NCI-H1048 (cell line): ENCODE results near the gene EZR.
"Not testable (repeated sequence)": the region's sequence is repeated elsewhere in the genome, so short reads cannot be mapped to it uniquely, and the experiment has no call there.

Source experiments
- DNase-seq: peaks from one replicate; lab custom pipeline; 2025; lab: John Stamatoyannopoulos, UW

Gene EZR

DNA sequence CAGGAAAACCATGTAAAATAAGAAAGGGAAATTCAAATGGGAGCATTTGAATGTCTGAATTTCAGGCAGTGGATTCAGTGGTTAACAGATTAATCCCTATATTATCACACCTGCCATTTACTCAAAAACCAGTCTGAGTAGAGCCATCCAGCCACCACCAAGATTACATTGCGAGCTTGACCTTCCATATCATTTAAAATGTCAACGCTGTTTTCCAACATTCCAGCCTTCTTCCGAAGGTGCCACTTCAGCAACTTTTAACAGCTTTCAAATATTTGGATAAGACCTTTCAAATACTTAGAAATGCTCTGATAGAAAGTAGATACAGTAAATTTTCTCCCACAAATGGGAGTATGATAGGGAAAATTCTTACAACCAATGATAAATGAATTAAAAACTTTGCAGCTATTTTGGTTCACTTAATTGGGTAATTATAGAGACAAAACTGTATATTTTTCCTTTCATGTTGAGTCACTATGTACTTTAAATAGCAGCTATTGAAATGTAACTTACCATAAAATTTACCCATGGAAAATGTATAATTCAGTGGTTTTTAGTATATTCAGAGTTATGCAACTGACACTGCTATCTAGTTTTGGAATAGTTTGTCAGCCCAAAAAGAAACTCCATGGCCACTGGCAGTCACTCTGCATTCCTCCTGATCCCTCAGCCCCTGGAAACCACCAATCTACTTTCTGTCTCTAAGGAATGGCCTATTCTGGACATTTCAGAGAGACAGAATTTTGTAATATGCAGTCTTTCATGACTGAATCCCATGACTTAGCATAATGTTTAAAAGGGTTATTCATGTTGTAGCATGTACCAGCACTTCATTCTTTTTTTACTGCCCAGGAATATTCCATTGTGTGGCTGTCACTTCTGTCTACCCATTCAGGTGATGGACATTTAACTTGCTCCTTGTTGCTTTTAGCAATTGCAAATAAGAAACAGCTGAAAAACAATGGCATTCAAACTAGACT, 21.5 kb downstream of the EZR start:
- DNase-seq = no peak

DNA sequence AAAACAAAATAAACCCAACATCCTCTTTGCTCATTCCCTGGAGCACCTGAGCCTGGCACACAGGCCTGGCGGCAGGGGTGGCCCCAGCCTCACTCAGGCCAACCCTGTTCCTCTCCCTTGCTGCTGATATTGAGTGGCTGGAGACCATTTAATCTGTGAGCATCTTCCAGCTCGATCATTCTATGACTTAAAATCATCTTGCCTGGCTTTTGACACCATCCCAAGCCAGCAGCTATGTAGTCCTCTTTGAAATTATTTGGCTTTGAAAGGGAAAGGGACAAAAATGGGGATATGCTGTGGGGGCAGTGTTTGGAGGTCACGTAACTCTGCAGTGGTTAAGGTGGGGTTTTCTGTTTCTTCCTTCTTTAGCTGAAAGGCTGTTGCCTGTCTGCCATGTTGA, 22.8 kb downstream of the EZR start:
- no peak for DNase-seq

DNA sequence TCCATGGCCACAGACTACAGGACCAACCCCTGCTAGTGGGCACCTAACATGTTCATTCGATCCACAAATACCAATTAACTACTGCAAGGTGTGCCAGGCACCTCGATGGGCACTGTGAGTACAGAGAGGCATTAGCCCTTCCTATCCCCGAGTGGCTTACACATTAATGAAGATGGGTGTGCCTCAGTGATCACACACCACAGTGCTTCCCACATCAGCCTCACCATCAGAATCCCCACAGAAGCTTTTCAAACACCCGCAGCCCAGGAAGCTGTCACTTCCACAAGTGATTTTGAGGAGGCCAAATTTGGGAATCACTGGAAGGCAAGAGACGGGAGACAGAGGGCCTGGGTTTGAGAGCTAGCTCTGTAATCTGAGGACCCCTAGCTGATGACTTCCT, 23.7 kb downstream of the EZR start:
- DNase-seq = no peak

DNA sequence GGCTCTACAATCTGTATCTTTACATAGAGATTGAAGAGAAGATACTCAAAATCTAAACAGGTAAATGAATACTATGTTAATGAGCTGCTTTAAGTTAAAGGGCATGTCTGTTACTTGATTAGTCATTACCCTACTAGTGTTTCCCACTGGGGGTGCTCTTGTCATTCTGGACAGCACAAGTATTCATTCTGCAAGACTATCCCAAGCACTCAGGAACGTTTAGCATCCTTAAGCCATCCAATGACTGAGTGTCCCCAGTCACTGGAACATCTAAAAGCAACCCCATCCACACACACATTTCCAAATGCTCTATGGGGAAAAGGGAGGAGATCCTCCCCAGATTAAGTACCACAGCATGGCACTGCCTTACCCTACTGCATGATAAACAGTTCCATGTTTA, 25.7 kb downstream of the EZR start:
- DNase-seq = no peak

DNA sequence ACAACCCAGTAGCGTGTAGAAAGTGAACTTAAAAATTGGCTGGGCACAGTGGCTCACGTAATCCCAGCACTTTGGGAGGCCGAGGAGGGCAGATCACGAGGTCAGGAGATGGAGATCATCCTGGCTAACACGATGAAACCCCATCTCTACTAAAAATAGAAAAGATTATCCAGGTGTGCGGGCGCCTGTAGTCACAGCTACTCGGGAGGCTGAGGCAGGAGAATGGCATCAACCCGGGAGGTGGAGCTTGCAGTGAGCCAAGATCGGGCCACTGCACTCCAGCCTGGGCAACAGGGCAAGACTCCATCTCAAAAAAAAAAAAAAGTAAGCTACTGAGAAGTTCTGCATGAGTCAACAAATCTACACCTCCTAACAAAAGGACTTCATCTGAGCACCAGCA, 26.7 kb downstream of the EZR start:
- not testable (repeated sequence) for DNase-seq

DNA sequence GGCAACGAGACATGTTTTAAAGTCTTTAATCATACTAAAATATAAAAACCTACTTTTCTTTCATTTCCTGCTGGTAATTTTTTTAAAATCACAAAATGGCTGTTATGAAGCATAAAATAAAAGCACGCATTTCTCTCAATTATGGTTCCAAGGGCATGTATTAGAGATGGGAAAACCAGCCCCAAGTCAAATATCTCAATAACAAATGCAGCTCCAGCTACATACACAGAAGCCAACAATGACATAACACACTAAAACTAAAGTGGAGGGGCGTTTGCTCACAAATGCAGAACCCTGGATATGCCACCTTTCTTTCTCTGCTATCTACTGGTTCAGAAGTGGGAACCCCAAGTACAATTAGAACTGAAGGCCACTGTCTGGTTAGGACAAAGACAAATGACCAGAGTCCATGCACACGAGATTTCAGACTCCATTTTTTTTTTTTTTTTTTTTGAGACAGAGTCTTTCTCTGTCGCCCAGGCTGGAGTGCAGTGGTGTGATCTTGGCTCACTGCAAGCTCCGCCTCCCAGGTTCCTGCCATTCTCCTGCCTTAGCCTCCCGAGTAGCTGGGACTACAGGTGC, 27.8 kb downstream of the EZR start:
- no peak for DNase-seq

DNA sequence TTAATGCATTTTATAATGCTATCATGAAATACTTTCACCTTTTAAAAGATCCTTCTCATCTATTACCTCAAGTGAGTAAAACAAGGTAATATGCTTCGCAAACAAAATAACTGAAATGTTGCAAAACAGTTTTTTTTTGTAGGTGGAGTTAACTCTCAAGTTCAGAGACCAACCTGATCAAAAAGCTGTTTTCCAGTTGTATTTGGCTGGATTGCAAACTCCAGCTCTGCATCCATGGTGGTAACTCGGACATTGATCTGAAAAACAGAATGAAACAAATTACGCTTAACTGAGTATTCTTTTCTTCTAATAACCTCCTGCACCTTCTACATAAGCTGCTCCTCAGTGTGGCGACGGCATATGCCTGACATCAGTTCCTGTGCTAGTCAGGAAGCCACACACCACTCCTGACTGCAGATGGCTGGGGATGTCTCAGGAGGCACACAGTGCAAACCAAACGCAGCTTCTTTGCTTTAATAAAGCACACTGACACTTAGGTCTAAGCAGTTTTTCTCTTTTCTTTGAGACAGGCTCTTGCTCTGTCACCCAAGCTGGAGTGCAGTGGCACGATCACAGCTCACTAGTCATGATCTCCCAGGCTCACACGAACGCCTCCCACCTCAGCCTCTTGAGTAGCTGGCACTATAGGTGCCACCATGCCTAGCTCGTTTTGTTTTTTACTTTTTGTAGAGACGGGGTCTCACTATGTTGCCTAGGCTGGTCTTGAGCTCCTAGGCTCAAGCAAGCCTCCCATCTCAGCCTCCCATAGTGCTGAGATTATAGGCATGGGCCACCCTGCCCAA, 29.9 kb downstream of the EZR start:
- DNase-seq = no peak

DNA sequence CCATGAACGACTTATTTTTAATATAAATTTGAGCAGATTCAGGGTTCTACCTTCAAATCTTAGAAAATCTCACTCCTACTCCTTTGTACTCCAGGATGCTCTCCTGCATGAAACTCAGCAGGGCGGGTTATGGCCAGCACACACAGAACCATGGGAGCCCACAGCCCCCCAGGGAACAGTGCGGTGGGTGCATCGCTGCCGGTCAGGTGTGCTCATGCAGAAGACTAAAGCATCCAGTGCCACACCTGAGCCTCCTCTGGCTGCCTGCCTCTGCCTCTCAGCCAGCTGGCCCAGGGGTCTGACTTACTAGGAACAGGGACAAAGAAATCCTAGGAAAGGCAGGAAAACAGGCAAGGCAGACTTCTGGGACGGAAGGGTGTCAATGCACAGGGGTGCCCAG, 31.8 kb downstream of the EZR start:
- DNase-seq = no peak

DNA sequence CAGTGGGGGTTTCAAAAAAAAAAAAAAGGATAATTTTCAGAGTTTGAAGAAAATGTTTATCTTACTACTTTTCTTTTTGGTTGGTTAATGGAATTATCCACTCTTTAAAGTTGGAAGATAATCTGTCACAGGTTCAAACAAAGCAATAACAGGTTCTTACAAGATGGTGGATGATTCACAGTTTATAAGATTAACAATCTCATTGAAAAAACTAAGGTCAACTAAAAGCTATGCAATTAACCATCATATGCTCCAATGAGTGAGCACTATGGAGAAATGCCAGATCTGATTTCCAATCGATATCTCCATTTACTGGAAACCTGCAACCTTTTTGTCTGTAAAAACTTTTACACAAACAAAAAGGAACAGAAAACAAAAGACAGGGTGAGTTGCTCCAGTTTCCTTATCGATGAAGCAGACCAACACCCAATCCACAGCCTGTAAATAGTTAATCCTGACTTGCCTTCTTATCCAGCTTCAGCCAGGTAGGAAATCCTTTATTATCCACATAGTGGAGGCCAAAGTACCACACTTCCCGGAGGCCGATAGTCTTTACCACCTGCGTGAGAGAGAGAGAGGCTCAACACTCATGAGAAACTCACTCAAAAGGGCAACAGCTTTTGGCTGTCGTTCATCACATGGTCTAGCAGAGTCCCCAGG, 32.4 kb downstream of the EZR start:
- DNase-seq = no peak

DNA sequence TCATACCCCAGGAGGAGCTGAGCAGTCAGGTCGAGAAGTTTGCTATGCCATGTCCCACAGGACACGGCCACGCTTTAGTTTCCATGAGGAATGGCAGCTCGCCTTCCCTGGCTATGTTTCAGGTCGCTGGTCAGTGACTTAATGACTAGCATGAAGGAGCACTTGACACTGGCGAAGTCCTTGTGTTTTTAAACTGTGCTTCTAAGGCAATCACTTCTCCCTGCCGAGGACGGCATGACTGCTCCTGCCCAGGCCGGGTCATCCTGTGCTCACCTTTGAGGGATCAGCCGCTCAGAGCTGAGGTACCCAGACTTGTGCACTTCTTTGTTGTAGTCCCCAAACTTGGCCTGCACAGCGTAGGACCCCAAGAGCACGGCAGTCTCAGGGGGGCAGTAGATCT, 34.1 kb downstream of the EZR start:
- DNase-seq = no peak

DNA sequence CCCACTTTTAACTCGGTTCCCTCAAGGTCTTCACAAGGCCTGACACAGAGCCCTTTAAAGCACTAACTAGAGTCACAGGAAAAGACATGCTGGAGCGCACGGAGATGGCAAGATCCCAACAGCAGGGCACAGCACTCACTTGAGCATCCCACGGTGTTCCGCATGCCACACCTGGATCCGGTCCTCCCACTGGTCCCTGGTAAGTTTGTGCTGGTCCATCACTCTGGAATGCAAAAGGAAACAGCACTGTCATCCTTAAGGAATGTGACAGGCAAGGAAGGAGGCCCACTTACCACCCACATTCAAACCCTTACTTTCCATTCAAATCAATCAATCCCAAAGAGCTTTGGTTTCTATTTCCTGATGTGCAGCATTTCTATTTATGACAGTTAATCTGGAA, 34.7 kb downstream of the EZR start:
- no peak for DNase-seq

DNA sequence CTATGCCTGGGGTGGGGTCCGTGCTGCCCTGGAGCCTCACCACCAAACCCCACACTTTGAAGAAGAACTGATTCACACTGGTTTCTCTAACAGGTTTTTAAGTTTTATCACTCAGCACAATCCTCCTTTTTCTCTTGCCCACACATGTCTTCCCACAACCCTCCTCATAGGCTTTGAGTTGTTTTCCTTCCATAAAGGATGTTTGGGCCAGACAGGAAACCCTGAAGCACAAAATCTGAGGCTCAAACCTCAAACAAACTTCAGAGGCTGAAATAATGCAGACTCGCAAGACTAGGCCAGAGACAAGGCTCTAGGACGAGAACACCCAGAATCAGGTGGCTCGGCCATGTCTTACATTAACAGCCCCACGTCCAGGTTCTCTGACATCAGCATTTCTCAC, 35.3 kb downstream of the EZR start:
- DNase-seq = no peak

DNA sequence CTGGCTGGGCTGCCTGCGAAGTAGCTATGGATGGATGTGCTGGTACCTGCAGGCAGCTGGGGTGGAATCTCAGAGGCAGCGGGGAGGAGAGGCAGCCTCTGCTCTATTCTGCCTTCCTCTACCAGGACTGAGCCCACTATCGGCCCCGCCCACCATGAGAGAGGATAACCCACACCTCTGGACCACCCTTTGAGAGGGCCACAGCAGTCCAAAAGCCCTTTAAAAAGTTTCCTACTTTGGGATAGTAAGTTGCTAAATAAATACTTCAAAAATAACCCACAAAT, 36.1 kb downstream of the EZR start:
- no peak for DNase-seq

DNA sequence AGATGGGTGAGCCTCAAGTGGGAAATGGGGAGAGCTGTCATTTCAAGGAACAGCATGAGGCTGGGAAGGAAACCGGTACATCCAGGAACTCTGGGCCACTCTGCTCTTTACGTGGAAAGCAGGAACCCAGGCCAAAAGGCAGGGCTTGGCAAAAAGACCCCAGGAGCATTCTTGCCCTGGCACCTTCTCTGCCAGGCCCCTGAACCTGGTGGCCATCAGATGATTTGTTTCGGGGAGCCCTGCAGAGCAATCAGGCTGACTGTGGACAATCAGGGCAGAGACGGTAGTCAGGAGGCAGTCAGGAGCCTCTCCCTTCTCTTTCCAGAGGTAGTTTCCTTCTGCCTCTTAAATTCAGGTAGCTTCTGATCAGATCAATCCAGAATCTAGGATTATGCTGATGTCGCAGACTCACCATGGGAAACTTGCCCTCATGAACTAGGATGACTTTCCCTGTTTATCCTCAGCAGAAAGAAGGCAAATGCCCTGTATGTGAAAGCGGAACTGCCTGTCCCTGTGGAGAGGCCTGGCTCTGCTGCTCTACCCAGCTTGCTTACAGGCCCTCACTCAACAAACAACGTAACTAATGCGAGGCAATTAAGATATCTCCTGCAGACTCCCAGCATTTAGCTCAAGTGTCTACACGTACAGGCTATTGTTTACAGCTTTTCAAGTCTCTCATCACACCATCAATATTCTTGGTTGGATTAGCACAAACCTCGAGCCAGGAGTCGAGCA, 36.6 kb downstream of the EZR start:
- DNase-seq = no peak

DNA sequence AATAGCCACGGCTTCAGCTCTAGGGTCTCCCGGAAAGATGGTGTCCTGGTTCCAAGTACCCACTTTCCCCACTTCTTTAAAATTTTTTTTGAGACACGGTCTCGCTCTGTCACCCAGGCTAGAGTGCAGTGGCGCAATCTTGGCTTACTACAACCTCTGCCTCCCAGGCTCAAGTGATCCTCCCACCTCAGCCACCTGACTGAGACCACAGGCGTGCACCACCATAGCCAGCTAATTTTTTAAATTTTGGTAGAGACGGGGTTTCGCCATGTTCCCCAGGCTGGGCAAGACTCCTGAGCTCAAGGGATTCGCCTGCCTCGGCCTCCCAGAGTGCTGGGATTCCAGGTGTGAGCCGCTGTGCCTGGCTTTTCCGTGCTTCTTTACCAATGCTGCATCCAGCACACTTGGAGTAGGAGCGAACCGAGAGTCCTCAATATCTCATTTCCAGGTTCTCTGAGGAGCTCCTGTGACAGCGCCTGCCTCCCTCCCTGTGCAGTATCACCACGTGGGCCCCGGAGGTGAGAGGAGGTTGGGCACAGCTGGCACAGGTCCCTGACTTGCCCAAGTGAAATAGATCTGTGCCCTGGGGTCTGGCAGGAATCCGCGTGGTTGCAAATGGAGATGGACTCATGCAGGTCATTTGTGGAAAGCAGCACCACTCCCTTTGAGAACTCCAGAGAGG, 37.3 kb downstream of the EZR start:
- no peak for DNase-seq

DNA sequence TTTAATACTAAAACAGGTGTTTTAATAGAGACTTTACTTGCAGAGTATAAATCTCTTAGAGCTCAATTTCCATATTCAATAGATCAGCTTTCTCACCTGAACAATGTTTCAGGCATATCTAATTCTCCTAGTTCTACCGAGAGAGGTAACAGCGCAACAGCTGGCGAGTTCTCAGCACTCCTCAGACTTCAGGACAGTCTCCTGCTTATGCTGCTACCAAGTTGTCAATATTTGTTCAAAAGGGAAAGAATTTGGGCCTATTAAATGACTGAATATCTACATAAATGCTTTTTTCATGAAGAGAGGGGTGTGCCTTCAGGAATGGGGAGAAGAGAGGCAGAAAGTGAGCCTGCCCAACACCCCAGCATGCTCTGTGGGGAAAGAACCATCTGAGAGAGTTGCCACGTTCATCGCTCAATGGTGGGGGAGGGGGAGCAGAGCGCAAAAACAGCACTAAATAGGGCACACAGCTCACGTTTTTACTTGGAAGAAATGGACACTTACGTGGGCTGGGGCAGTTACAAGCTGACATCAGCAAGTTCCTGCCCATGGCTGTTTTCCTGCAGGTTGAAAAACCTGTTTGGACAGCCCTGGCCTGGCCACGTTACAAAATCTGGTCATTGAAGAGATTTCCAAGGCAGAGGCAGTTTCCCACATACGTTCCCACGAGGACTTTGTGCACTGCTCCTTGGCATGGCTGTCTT, 38.0 kb downstream of the EZR start:
- DNase-seq = no peak

DNA sequence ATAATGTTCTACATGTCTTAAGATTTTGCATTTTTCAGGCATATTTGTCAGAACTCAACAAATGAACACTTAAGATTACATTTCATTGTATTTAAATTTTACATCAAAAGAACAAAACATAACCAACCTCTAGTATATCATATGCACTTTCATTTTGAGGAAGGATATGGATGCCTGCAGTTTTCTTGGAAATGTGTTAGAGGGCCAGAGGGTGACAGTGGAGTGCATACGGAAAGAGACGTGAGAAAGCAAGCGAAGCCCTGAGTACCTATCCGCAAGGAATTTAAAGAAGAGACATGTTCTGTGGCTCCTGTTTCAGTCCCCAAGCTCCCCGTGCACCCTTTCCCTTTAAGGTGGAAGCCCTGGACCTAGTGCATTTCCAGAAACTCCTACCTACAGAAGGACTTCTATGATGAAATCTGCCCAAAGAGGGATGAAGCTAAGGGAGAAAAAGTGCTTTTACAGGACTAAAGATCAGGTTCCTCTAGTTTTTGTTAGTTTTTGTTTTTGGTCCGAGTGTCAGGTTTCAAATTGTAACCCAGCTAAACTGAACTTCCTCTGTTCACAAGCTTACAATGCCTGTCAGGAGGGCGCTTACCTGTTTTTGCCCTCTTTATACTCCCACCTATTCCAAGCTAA, 38.8 kb downstream of the EZR start:
- no peak for DNase-seq

DNA sequence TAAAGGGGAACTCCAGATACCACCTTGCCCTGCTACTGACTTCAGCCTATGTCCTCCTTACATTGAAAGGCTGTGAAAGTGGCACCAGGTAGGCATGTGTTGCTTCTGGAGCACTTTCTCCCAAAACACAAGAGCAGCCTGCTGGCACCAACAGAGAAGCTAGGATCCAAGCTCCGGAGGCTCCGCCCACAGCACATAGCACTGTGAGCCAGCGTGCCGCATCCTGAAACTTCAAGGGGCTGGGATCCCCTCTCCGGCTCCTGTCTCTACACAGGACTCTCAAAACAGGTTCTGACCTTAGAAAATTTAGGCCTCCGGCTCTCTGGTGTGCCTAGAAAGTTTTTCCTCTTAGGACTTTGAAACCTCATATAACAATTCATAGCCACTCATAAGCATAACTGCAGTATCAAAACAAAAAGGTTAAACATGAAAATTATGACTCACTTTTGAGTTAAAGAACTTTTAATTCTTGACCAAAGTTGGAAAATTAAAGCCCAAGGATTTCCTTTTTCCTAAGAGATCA, 41.1 kb downstream of the EZR start:
- no peak for DNase-seq

DNA sequence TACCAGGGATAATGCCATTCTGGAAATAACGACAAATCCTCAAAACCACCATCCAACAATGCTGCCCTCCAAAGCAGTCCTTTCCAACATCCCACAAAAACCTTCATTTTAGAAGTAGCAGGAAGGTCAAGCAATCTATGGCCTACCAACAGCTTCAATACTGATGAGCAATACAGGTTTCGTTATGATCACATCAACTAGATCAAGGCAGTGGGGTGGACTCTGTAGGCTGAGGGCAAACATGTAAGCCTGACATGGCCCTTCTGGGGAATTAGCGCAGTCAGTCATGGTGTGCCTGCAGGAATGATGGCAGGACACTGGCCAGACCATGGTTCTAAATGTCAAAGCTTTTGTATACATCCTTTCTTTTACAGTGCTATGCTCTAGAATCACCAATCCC, 41.7 kb downstream of the EZR start:
- DNase-seq = no peak

DNA sequence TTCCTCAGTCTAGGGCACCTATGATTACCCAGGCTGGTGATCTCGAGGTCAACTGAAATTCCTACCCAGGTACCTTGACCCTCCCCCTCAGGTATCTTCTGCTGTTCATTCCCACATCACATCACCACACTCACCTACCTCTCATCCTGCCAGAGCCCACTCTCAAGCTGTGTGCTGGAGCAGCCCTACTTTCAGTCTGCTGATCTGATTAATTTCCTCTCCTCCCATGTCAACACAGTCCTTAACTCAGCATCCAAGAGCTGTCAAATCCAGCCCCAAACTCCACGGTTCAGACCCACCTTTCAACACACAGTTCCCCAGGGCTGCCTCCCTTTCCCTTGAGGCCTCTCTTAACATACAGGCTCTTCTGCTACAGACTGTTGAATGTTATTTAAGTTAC, 42.4 kb downstream of the EZR start:
- DNase-seq = no peak
